Esophagus squamous epithelium (tissue), 5 donors: Measurements from ENCODE around the gene DNASE1L3. TPM values are rescaled to one million over a fixed set of nuclear protein-coding genes. Genes with fewer than 3 reads are reported as not detected.

Source experiments
- DNase-seq: peaks from one replicate; lab custom pipeline; 2025; lab: John Stamatoyannopoulos, UW
- H3K27ac ChIP-seq, 4 donors: fragments of 200-600 bp; sonication (generic); one replicate each; pipeline ENCODE4 v1.5.1; 2016 to 2019; ENCODE audit warnings: mild to moderate bottlenecking in 1 of 4
- H3K27me3 ChIP-seq, 4 donors: fragments of 200-600 bp; sonication (generic); 1 replicate in 3 of 4; 2 replicates in 1 of 4; pipeline versions ENCODE4 v1.5.1 to v1.6.0; 2017 to 2021; ENCODE audit warnings: antibody characterized with exemption in 1 of 4
- H3K36me3 ChIP-seq, 3 donors: fragments of 200-600 bp; sonication (generic); one replicate each; pipeline ENCODE4 v1.5.1; 2016 to 2019
- H3K4me1 ChIP-seq, 3 donors: fragments of 200-600 bp; sonication (generic); one replicate each; pipeline ENCODE4 v1.5.1; 2017 to 2019
- H3K4me3 ChIP-seq, 4 donors: fragments of 200-600 bp; sonication (generic); 1 replicate in 3 of 4; 2 replicates in 1 of 4; pipeline ENCODE4 v1.5.1; 2016 to 2019; ENCODE audit warnings: mild to moderate bottlenecking in 2 of 4, moderate library complexity in 1 of 4
- H3K9me3 ChIP-seq, 3 donors: fragments of 200-600 bp; sonication (generic); one replicate each; pipeline ENCODE4 v1.5.1; 2016 to 2019
- CTCF ChIP-seq, 6 experiments: fragments of 450-650 bp in 4 of 6; fragments of 200-600 bp in 2 of 6; sonication (generic) in 2 of 6; IDR thresholded peaks; one replicate each; pipeline ENCODE4 v1.5.1; 2016 to 2019; ENCODE audit warnings: antibody characterized with exemption in 6 of 6, mild to moderate bottlenecking in 4 of 6, moderate library complexity in 4 of 6
- POLR2A ChIP-seq, 4 donors: fragments of 450-650 bp; IDR thresholded peaks; one replicate each; pipeline ENCODE4 v1.6.1; 2017; ENCODE audit warnings: antibody characterized with exemption in 4 of 4, mild to moderate bottlenecking in 4 of 4, moderate library complexity in 3 of 4
- WGBS, 2 donors: methylation state at CpG; one replicate each; pipeline ENCODE4 v1.1.5; 2018; 5-methylcytosine and 5-hydroxymethylcytosine counted together
- intact Hi-C: fragments of 100-400 bp; cut with DNase I; formaldehyde crosslinking; loops from one replicate; pipeline ENCODE4 v1.15.0; 2022
- total RNA-seq, 4 donors: library from RNA; depleted of rRNA; stranded (reverse); fragments of >200 nt; gene quantifications; one replicate each; pipeline ENCODE4 v1.1.0, GENCODE V29; 2016
- donor health status: DM: yes; HTN: yes; CAD: no.

The DNASE1L3 gene
- total RNA-seq, 4 donors from 2014 or later, result 8.3 to 15.3 (median 11.9) TPM

GRCh38 chr3:58223855-58224254, 13.1 kb upstream of the DNASE1L3 start:
- TF ChIP-seq CTCF (IDR thresholded peaks at IDR 0.05) (no peak), POLR2A (IDR thresholded peaks at IDR 0.05) (no peak)
- Histone ChIP-seq H3K36me3 (no peaks in the 10 kb centered on the region), H3K4me3 (no peak overlapping the region), H3K9me3 (no peaks in the 10 kb centered on the region), H3K27me3 (no peaks in the 10 kb centered on the region), H3K4me1 (peaks cover 0 to 9% (median 0%) of the 10 kb centered on the region in 3 donors), H3K27ac (no peak overlapping the region)
- intact Hi-C loops, result no loop called here
- DNase-seq, result no peak
- 92 to 93% methylated on average over 4 of the region's 4 CpGs for WGBS, 2 donors

- H3K27me3 ChIP-seq, result no peaks in the 10 kb centered on the region
- peaks cover 5 to 17% (median 7%) of the 10 kb centered on the region in 3 donors for H3K4me1 ChIP-seq
- 59 to 70% methylated on average over 8 of the region's 8 CpGs for WGBS, 2 donors
- intact Hi-C loops, result no loop called here
- no peak overlapping the region for H3K27ac ChIP-seq
- H3K4me3 ChIP-seq, result no peak overlapping the region
- no peaks in the 10 kb centered on the region for H3K9me3 ChIP-seq
- DNase-seq, result no peak
- TF ChIP-seq POLR2A (IDR thresholded peaks at IDR 0.05) (no peak), CTCF (IDR thresholded peaks at IDR 0.05) (no peak)
- no peaks in the 10 kb centered on the region for H3K36me3 ChIP-seq
Observed at GRCh38 chr3:58222161-58222724, 11.5 kb upstream of the DNASE1L3 start.

- H3K4me3 ChIP-seq, result no peak overlapping the region
- H3K27me3 ChIP-seq, result no peaks in the 10 kb centered on the region
- no peaks in the 10 kb centered on the region for H3K9me3 ChIP-seq
- WGBS, 2 donors, result 69 to 87% methylated on average over 1 of the region's 1 CpG
- H3K27ac ChIP-seq, result no peak overlapping the region
- TF ChIP-seq CTCF (IDR thresholded peaks at IDR 0.05) (no peak), POLR2A (IDR thresholded peaks at IDR 0.05) (no peak)
- DNase-seq, result no peak
- no peaks in the 10 kb centered on the region for H3K36me3 ChIP-seq
- H3K4me1 ChIP-seq, result peaks cover 17 to 51% (median 36%) of the 10 kb centered on the region in 3 donors
- intact Hi-C loops, result no loop called here
Observed at GRCh38 chr3:58218904-58219303, 8.1 kb upstream of the DNASE1L3 start.

DNA sequence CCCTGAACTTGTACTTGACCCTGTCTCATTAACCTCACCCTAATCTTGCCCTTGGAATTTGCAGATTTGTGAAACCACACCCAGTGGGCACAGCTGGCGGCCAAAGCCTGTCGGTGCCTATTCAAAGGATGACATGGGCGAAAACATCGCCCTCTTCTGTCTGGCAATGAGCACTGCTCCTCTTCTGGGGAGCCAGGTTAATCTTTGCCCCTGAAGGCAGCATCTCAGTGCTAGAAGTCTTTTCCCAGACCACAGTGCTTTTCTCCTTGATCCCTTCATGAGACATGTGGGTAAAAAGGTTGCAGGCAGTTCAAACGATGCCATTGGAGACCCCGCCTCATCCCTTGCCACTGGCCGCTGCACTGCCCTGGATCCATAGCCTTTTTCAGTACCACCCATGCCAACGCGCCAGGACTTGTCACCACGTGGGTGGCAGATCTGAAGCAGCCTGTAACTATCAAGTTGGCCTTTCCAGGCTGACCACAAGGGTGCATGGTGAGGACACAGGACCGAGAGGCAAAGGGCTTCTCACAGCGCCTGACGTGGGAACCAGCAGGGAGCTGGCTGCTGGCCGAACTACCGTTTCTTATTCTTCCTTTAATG, 6.5 kb upstream of the DNASE1L3 start:
- DNase-seq, result peak; percentile 12
- TF ChIP-seq POLR2A (IDR thresholded peaks at IDR 0.05) (no peak), CTCF (IDR thresholded peaks at IDR 0.05) (peak; percentile 69 to 91 (median 79))
- Histone ChIP-seq H3K4me1 (peaks cover 18 to 58% (median 38%) of the 10 kb centered on the region in 3 donors), H3K27ac (peak overlapping the region; percentile 56 to 93 (median 86)), H3K4me3 (peak overlapping the region in 1 of 4 donors; percentile 39), H3K36me3 (no peaks in the 10 kb centered on the region), H3K27me3 (no peaks in the 10 kb centered on the region), H3K9me3 (no peaks in the 10 kb centered on the region)
- intact Hi-C loops, result no loop called here
- WGBS, 2 donors, result 11 to 13% methylated on average over 15 of the region's 15 CpGs

DNA sequence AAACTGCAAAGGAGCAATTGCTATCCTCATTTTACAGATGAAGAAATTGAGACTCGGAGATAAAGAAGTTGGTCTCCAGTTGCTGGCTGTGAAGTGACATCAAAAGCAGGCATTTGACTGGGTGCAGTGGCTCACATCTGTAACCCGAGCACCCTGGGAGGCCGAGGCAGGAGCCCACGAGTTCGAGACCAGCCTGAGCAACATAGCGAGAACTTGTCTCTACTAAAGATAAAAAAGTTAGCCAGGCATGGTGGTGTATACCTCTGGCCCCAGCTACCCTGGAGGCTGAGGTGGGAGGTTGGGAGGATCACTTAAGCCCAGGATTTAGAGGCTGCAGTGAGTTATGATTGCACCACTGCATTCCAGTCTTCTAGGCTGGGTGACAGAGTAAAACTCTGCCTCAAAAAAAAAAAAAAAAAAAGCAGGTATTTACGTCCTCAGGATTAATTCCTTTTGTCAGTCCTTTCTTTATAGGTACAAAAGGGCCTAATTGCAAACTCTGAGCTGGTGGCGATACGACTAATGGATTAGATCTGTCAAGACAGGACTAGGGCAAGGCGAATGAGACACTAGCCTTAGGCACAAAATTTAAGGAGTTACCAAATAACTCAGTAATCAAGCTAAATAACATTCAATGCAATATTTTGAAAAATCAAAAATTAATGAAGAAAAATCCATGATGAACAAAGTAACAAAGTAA, 5.9 kb upstream of the DNASE1L3 start:
- no peak for DNase-seq
- no peaks in the 10 kb centered on the region for H3K27me3 ChIP-seq
- intact Hi-C loops, result no loop called here
- 47 to 53% methylated on average over 10 of the region's 10 CpGs for WGBS, 2 donors
- H3K4me1 ChIP-seq, result peaks cover 18 to 55% (median 38%) of the 10 kb centered on the region in 3 donors
- H3K4me3 ChIP-seq, result no peak overlapping the region
- no peaks in the 10 kb centered on the region for H3K36me3 ChIP-seq
- TF ChIP-seq POLR2A (IDR thresholded peaks at IDR 0.05), result no peak
- TF ChIP-seq CTCF (IDR thresholded peaks at IDR 0.05), result no peak
- H3K27ac ChIP-seq, result peak overlapping the region; percentile 80 to 93 (median 88)
- no peaks in the 10 kb centered on the region for H3K9me3 ChIP-seq
